Measurements from ENCODE around the gene INPP5D. TPM values are rescaled to one million over a fixed set of nuclear protein-coding genes. Genes with fewer than 3 reads are reported as not detected.
"Not testable (repeated sequence)": the region's sequence is repeated elsewhere in the genome, so short reads cannot be mapped to it uniquely, and the experiment has no call there.

Gene INPP5D
- total and polyA plus RNA-seq, 7 experiments from 2014 or later, result 41.0 to 232 (median 122) TPM

- no peaks in the 10 kb centered on the region for H3K9me3 ChIP-seq (ENCODE audit: control insufficient read depth in 2 of 3, low read length in 3 of 3)
- H3K27me3 Mint-ChIP-seq, result no peaks in the 10 kb centered on the region
- H3K36me3 ChIP-seq (ENCODE audit: control insufficient read depth in 2 of 3, insufficient read depth in 3 of 3, low read length in 3 of 3), result peaks cover 30 to 99% (median 30%) of the 10 kb centered on the region in 3 experiments
- no peak for DNase-seq
- H3K27ac Mint-ChIP-seq, result peak overlapping the region in 3 of 9 donors; percentile 28 to 71 (median 51)
- CTCF ChIA-PET, result no interaction called here
- H3K4me1 ChIP-seq (ENCODE audit: control insufficient read depth in 2 of 2, insufficient read depth in 2 of 2, low read length in 2 of 2), result no peaks in the 10 kb centered on the region
- no peaks in the 10 kb centered on the region for H3K27me3 ChIP-seq (ENCODE audit: control insufficient read depth in 2 of 2, insufficient read depth in 2 of 2, low read length in 2 of 2)
- POLR2A ChIA-PET, result no interaction called here
- peaks cover 0 to 8% (median 0%) of the 10 kb centered on the region in 7 donors for H3K4me1 Mint-ChIP-seq
- no peak overlapping the region for H3K4me3 Mint-ChIP-seq
- H3K36me3 Mint-ChIP-seq, result peaks cover 24 to 81% (median 61%) of the 10 kb centered on the region in 5 donors
- intact Hi-C loops (cut with micrococcal nuclease), result loop anchor here in 1 of 2 donors (5.0 kb wide), 1 partner anchor 34 kb away; no protein-coding TSS in a partner anchor
- H3K9me3 Mint-ChIP-seq, result peaks cover 0 to 2% (median 0%) of the 10 kb centered on the region in 11 donors
- H3K27ac ChIP-seq (ENCODE audit: low read depth, low read length), result no peak overlapping the region
- no peak overlapping the region for H3K4me3 ChIP-seq (ENCODE audit: low read length)
- no peak for ATAC-seq
Observed at GRCh38 chr2:233193738-233194137, 133.6 kb downstream of the INPP5D start.

DNA sequence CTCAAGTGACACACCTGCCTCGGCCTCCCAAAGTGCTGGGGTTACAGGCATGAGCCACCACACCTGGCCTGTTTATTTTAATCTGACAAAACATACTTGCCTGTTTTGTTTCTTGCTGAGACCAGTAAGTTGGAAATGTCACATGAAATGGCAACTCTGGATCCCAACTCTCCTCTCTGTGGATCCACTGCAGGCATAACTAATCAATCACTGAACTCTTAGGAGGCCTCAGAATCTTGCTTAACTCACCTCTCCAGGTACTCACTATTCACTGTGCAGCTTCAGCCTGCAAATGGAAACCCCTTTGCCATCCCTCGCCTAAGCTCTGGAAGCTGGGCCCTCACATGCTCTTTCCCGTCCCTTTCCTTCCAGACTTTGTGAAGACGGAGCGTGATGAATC is 134.9 kb downstream of the INPP5D start:
- ChIA-PET POLR2A (no interaction called here), CTCF (no interaction called here)
- no peaks in the 10 kb centered on the region for H3K27me3 Mint-ChIP-seq
- peaks cover 31 to 95% (median 35%) of the 10 kb centered on the region in 3 experiments for H3K36me3 ChIP-seq (ENCODE audit: control insufficient read depth in 2 of 3, insufficient read depth in 3 of 3, low read length in 3 of 3)
- H3K36me3 Mint-ChIP-seq, result peaks cover 19 to 76% (median 57%) of the 10 kb centered on the region in 5 donors
- no peaks in the 10 kb centered on the region for H3K4me1 ChIP-seq (ENCODE audit: control insufficient read depth in 2 of 2, insufficient read depth in 2 of 2, low read length in 2 of 2)
- peaks cover 0 to 2% (median 0%) of the 10 kb centered on the region in 11 donors for H3K9me3 Mint-ChIP-seq
- intact Hi-C loops (cut with micrococcal nuclease), result no loop called here
- H3K27ac Mint-ChIP-seq, result peak overlapping the region in 2 of 9 donors; percentile 6 to 48
- no peak overlapping the region for H3K27ac ChIP-seq (ENCODE audit: low read depth, low read length)
- DNase-seq (no peak), ATAC-seq (no peak)
- no peak overlapping the region for H3K4me3 ChIP-seq (ENCODE audit: low read length)
- no peaks in the 10 kb centered on the region for H3K9me3 ChIP-seq (ENCODE audit: control insufficient read depth in 2 of 3, low read length in 3 of 3)
- H3K27me3 ChIP-seq (ENCODE audit: control insufficient read depth in 2 of 2, insufficient read depth in 2 of 2, low read length in 2 of 2), result no peaks in the 10 kb centered on the region
- no peak overlapping the region for H3K4me3 Mint-ChIP-seq
- H3K4me1 Mint-ChIP-seq, result peaks cover 0 to 7% (median 0%) of the 10 kb centered on the region in 7 donors

- ATAC-seq (no peak), DNase-seq (no peak)
- H3K27me3 ChIP-seq (ENCODE audit: control insufficient read depth in 2 of 2, insufficient read depth in 2 of 2, low read length in 2 of 2), result no peaks in the 10 kb centered on the region
- POLR2A ChIA-PET, result no interaction called here
- Mint-ChIP-seq H3K27ac (peak overlapping the region in 5 of 9 donors; percentile 63 to 74 (median 69)), H3K27me3 (no peaks in the 10 kb centered on the region), H3K9me3 (peaks cover 0 to 9% (median 2%) of the 10 kb centered on the region in 11 donors), H3K4me3 (no peak overlapping the region), H3K4me1 (peaks cover 0 to 7% (median 0%) of the 10 kb centered on the region in 7 donors), H3K36me3 (peaks cover 20 to 74% (median 58%) of the 10 kb centered on the region in 5 donors)
- CTCF ChIA-PET, result interaction anchor here (1.1 kb wide), 1 partner anchor 14 kb away, joined by 3 read pairs; no protein-coding TSS in a partner anchor
- H3K27ac ChIP-seq (ENCODE audit: low read depth, low read length), result no peak overlapping the region
- peaks cover 38 to 94% (median 41%) of the 10 kb centered on the region in 3 experiments for H3K36me3 ChIP-seq (ENCODE audit: control insufficient read depth in 2 of 3, insufficient read depth in 3 of 3, low read length in 3 of 3)
- H3K4me3 ChIP-seq (ENCODE audit: low read length), result no peak overlapping the region
- H3K9me3 ChIP-seq (ENCODE audit: control insufficient read depth in 2 of 3, low read length in 3 of 3), result peaks cover 0 to 7% (median 0%) of the 10 kb centered on the region in 3 experiments
- no peaks in the 10 kb centered on the region for H3K4me1 ChIP-seq (ENCODE audit: control insufficient read depth in 2 of 2, insufficient read depth in 2 of 2, low read length in 2 of 2)
- intact Hi-C loops (cut with micrococcal nuclease), result no loop called here
Observed at GRCh38 chr2:233197022-233197421, 136.9 kb downstream of the INPP5D start.

DNA sequence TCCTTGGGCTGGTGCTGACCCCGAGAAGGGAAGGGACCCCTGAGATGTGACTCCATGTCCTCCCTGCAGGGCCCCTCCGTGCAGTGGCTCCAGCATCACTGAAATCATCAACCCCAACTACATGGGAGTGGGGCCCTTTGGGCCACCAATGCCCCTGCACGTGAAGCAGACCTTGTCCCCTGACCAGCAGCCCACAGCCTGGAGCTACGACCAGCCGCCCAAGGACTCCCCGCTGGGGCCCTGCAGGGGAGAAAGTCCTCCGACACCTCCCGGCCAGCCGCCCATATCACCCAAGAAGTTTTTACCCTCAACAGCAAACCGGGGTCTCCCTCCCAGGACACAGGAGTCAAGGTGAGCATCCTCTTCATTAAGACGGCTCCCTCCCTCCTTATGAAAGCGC is 137.9 kb downstream of the INPP5D start:
- Mint-ChIP-seq H3K4me1 (peaks cover 0 to 9% (median 0%) of the 10 kb centered on the region in 7 donors), H3K27me3 (no peaks in the 10 kb centered on the region), H3K4me3 (no peak overlapping the region), H3K9me3 (peaks cover 0 to 19% (median 3%) of the 10 kb centered on the region in 11 donors), H3K27ac (peak overlapping the region in 6 of 9 donors; percentile 19 to 66 (median 52)), H3K36me3 (peaks cover 26 to 77% (median 59%) of the 10 kb centered on the region in 5 donors)
- CTCF ChIA-PET, result interaction anchor here (0.6 kb wide), 1 partner anchor 822 kb away, joined by 3 read pairs; no protein-coding TSS in a partner anchor
- no peaks in the 10 kb centered on the region for H3K4me1 ChIP-seq (ENCODE audit: control insufficient read depth in 2 of 2, insufficient read depth in 2 of 2, low read length in 2 of 2)
- H3K36me3 ChIP-seq (ENCODE audit: control insufficient read depth in 2 of 3, insufficient read depth in 3 of 3, low read length in 3 of 3), result peaks cover 35 to 95% (median 50%) of the 10 kb centered on the region in 3 experiments
- peaks cover 0 to 17% (median 0%) of the 10 kb centered on the region in 3 experiments for H3K9me3 ChIP-seq (ENCODE audit: control insufficient read depth in 2 of 3, low read length in 3 of 3)
- H3K27ac ChIP-seq (ENCODE audit: low read depth, low read length), result no peak overlapping the region
- H3K4me3 ChIP-seq (ENCODE audit: low read length), result no peak overlapping the region
- H3K27me3 ChIP-seq (ENCODE audit: control insufficient read depth in 2 of 2, insufficient read depth in 2 of 2, low read length in 2 of 2), result no peaks in the 10 kb centered on the region
- POLR2A ChIA-PET, result no interaction called here
- intact Hi-C loops (cut with micrococcal nuclease), result no loop called here
- no peak for DNase-seq
- ATAC-seq, result no peak

GRCh38 chr2:233199870-233200269 is 139.7 kb downstream of the INPP5D start:
- Mint-ChIP-seq H3K36me3 (peaks cover 28 to 81% (median 66%) of the 10 kb centered on the region in 5 donors), H3K27me3 (no peaks in the 10 kb centered on the region), H3K9me3 (peaks cover 0 to 21% (median 3%) of the 10 kb centered on the region in 11 donors), H3K27ac (peak overlapping the region in 5 of 9 donors; percentile 1 to 36 (median 25)), H3K4me1 (peaks cover 0 to 14% (median 0%) of the 10 kb centered on the region in 7 donors), H3K4me3 (no peak overlapping the region)
- DNase-seq, result no peak
- no peak overlapping the region for H3K27ac ChIP-seq (ENCODE audit: low read depth, low read length)
- peaks cover 0 to 18% (median 0%) of the 10 kb centered on the region in 3 experiments for H3K9me3 ChIP-seq (ENCODE audit: control insufficient read depth in 2 of 3, low read length in 3 of 3)
- no peak overlapping the region for H3K4me3 ChIP-seq (ENCODE audit: low read length)
- POLR2A ChIA-PET, result no interaction called here
- no peaks in the 10 kb centered on the region for H3K4me1 ChIP-seq (ENCODE audit: control insufficient read depth in 2 of 2, insufficient read depth in 2 of 2, low read length in 2 of 2)
- H3K36me3 ChIP-seq (ENCODE audit: control insufficient read depth in 2 of 3, insufficient read depth in 3 of 3, low read length in 3 of 3), result peaks cover 37 to 95% (median 53%) of the 10 kb centered on the region in 3 experiments
- intact Hi-C loops (cut with micrococcal nuclease), result no loop called here
- H3K27me3 ChIP-seq (ENCODE audit: control insufficient read depth in 2 of 2, insufficient read depth in 2 of 2, low read length in 2 of 2), result no peaks in the 10 kb centered on the region
- ATAC-seq, result no peak
- CTCF ChIA-PET, result interaction anchor here (0.7 kb wide), 1 partner anchor 180 kb away, joined by 3 read pairs; no protein-coding TSS in a partner anchor

DNA sequence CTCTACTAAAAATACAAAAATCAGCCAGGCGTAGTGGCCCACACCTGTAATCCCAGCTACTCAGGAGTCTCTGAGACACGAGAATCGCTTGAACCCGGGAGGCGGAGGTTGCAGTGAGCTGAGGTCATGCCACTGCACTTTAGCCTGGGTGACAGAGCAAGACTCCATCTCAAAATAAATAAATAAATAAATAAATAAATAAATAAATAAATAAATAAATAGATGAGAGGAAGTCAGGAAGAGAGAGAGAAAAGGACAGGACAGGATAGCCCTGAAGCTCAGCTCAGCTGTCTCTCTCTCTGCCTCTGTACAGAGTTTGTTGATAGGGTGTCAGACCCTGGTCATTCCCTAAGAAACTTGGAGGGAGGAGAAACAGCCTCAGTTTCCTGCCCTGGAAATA is 140.6 kb downstream of the INPP5D start:
- H3K4me3 ChIP-seq (ENCODE audit: low read length); intact Hi-C loops (cut with micrococcal nuclease); H3K4me3 Mint-ChIP-seq; ATAC-seq; H3K27ac ChIP-seq (ENCODE audit: low read depth, low read length); H3K27me3 ChIP-seq (ENCODE audit: control insufficient read depth in 2 of 2, insufficient read depth in 2 of 2, low read length in 2 of 2); DNase-seq; H3K4me1 ChIP-seq (ENCODE audit: control insufficient read depth in 2 of 2, insufficient read depth in 2 of 2, low read length in 2 of 2); H3K27me3 Mint-ChIP-seq: not testable (repeated sequence)
- peaks cover 0 to 18% (median 0%) of the 10 kb centered on the region in 3 experiments for H3K9me3 ChIP-seq (ENCODE audit: control insufficient read depth in 2 of 3, low read length in 3 of 3)
- ChIA-PET CTCF (interaction anchor here (0.5 kb wide), 1 partner anchor 123 kb away, joined by 4 read pairs; no protein-coding TSS in a partner anchor), POLR2A (interaction anchor here (0.6 to 1.6 kb wide), 2 partner anchors 42 to 108 kb away, joined by 3 read pairs; no protein-coding TSS in a partner anchor)
- Mint-ChIP-seq H3K9me3 (peaks cover 0 to 21% (median 3%) of the 10 kb centered on the region in 11 donors), H3K4me1 (peaks cover 0 to 14% (median 0%) of the 10 kb centered on the region in 7 donors), H3K27ac (peak overlapping the region in 3 of 9 donors; percentile 29 to 38 (median 34)), H3K36me3 (peaks cover 28 to 76% (median 65%) of the 10 kb centered on the region in 5 donors)
- H3K36me3 ChIP-seq (ENCODE audit: control insufficient read depth in 2 of 3, insufficient read depth in 3 of 3, low read length in 3 of 3), result peaks cover 37 to 86% (median 48%) of the 10 kb centered on the region in 3 experiments

Data from naive thymus-derived CD4-positive, alpha-beta T cell (primary cell).